ENCODE results near the gene RPL13A.

RPL13A gene

GRCh38 chr19:49534632-49535385, 47.4 kb downstream of the RPL13A start:
- TF ChIP-seq CTCF (IDR thresholded peaks at IDR 0.05; ENCODE audit: low read depth, low read length) = no peak
- H3K4me3 ChIP-seq (replicated peaks in 1 of 2; ENCODE audit: low read depth in 2 of 2, low read length in 2 of 2) = no peak overlapping the region
- no peak for DNase-seq (ENCODE audit: low read depth in 2 of 2)

- H3K4me3 ChIP-seq (replicated peaks in 1 of 2; ENCODE audit: low read depth in 2 of 2, low read length in 2 of 2) = no peak overlapping the region
- DNase-seq (ENCODE audit: low read depth in 2 of 2) = no peak
- TF ChIP-seq CTCF (IDR thresholded peaks at IDR 0.05; ENCODE audit: low read depth, low read length) = no peak
Measured at GRCh38 chr19:49536921-49537462, 49.6 kb downstream of the RPL13A start.

- H3K4me3 ChIP-seq (replicated peaks in 1 of 2; ENCODE audit: low read depth in 2 of 2, low read length in 2 of 2) = no peak overlapping the region
- DNase-seq (ENCODE audit: low read depth in 2 of 2) = no peak
- TF ChIP-seq CTCF (IDR thresholded peaks at IDR 0.05; ENCODE audit: low read depth, low read length) = no peak
Measured at GRCh38 chr19:49538643-49539042, 51.2 kb downstream of the RPL13A start.

- no peak for TF ChIP-seq CTCF (IDR thresholded peaks at IDR 0.05; ENCODE audit: low read depth, low read length)
- no peak overlapping the region for H3K4me3 ChIP-seq (replicated peaks in 1 of 2; ENCODE audit: low read depth in 2 of 2, low read length in 2 of 2)
- DNase-seq (ENCODE audit: low read depth in 2 of 2) = no peak
Measured at GRCh38 chr19:49539192-49539952, 52.0 kb downstream of the RPL13A start.
